ENCODE data around the gene SPATC1L. TPM values are rescaled to one million over a fixed set of nuclear protein-coding genes. Genes with fewer than 3 reads are reported as not detected.

Gene SPATC1L
- total RNA-seq, 4 donors from 2014 or later: 1.3 to 22.0 (median 7.0) TPM

DNA sequence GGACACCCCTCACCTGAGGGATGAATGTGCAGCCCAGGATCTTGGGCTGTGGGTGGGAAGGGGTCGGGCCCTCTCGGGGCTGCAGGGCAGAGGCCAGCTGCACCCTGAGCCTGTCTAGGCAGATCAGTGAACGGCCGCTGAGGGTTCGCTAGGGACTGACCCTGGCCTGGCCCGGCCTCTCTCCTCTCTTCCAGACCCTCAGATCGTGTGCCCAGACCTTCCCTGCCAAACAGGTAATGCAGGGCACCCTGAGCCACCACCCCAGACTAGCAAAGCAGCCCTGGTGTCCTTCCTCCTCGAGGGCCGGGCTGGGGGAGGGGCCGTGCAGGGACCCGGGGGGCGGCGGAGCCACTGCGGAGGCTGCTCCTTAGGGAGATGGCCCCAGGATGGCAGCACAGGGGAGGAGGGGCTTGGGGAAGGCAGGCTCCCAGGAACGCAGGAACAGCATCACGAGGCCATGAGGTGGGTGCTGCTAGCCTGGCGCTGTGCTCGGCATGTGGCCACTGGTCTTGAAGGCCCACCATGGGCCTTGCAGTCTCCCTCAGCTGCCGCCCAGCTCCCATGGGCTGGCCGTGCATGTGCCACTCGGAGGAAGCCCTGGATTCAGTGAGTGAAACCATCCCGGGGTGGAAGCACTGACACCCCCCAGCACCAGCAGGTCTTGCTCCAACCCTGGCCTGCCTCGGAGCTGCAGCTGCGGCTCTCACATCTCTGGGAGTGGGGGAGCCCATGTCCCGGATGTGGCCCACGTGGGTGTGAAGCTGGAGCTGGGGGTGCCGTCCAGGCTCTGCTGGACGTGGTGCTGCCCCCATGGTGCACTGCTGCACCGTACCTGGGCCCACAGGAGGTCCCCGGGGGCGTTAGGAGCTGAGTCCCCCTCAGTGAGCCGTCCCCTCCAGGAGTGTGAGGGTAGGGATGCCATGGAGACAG lies 57.7 kb downstream of the SPATC1L start:
- Histone ChIP-seq H3K27me3 (no peaks in the 10 kb centered on the region), H3K4me3 (no peak overlapping the region), H3K9me3 (no peaks in the 10 kb centered on the region), H3K36me3 (peaks cover 65 to 84% (median 78%) of the 10 kb centered on the region in 4 donors), H3K27ac (replicated peaks in 1 of 4) (peak overlapping the region in 2 of 4 donors; percentile 20 to 63), H3K4me1 (peaks cover 0 to 33% (median 21%) of the 10 kb centered on the region in 4 donors)
- 73% methylated on average over 11 of the region's 32 CpGs for WGBS
- intact Hi-C loops (cut with DNase I): no loop called here
- TF ChIP-seq EP300 (IDR thresholded peaks at IDR 0.05) (no peak), POLR2A (IDR thresholded peaks at IDR 0.05; ENCODE audit: low read depth) (no peak), POLR2AphosphoS5 (IDR thresholded peaks at IDR 0.05) (no peak)
- TF ChIP-seq, protein P1, sequence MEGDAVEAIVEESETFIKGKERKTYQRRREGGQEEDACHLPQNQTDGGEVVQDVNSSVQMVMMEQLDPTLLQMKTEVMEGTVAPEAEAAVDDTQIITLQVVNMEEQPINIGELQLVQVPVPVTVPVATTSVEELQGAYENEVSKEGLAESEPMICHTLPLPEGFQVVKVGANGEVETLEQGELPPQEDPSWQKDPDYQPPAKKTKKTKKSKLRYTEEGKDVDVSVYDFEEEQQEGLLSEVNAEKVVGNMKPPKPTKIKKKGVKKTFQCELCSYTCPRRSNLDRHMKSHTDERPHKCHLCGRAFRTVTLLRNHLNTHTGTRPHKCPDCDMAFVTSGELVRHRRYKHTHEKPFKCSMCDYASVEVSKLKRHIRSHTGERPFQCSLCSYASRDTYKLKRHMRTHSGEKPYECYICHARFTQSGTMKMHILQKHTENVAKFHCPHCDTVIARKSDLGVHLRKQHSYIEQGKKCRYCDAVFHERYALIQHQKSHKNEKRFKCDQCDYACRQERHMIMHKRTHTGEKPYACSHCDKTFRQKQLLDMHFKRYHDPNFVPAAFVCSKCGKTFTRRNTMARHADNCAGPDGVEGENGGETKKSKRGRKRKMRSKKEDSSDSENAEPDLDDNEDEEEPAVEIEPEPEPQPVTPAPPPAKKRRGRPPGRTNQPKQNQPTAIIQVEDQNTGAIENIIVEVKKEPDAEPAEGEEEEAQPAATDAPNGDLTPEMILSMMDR (IDR thresholded peaks at IDR 0.05): no peak
- DNase-seq (ENCODE audit: extremely low spot score): no peak

DNA sequence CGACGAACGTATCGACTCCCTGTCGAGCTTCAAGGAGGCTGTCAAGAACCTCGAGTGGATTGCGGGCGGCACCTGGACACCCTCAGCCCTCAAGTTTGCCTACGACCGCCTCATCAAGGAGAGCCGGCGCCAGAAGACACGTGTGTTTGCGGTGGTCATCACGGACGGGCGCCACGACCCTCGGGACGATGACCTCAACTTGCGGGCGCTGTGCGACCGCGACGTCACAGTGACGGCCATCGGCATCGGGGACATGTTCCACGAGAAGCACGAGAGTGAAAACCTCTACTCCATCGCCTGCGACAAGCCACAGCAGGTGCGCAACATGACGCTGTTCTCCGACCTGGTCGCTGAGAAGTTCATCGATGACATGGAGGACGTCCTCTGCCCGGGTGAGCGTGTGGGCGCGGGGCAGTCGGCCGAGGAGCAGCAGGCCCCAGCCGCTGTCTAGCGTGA lies 58.4 kb downstream of the SPATC1L start:
- H3K4me3 ChIP-seq: no peak overlapping the region
- 92% methylated on average over 35 of the region's 47 CpGs for WGBS
- H3K27ac ChIP-seq (replicated peaks in 1 of 4): peak overlapping the region in 1 of 4 donors; percentile 20
- no peaks in the 10 kb centered on the region for H3K27me3 ChIP-seq
- intact Hi-C loops (cut with DNase I): no loop called here
- no peaks in the 10 kb centered on the region for H3K9me3 ChIP-seq
- peaks cover 72 to 91% (median 85%) of the 10 kb centered on the region in 4 donors for H3K36me3 ChIP-seq
- peaks cover 0 to 33% (median 18%) of the 10 kb centered on the region in 4 donors for H3K4me1 ChIP-seq
- TF ChIP-seq EP300 (IDR thresholded peaks at IDR 0.05): no peak
- peak in 1 of 2 donors; percentile 48 for TF ChIP-seq POLR2AphosphoS5 (IDR thresholded peaks at IDR 0.05)
- DNase-seq (ENCODE audit: extremely low spot score): no peak

DNA sequence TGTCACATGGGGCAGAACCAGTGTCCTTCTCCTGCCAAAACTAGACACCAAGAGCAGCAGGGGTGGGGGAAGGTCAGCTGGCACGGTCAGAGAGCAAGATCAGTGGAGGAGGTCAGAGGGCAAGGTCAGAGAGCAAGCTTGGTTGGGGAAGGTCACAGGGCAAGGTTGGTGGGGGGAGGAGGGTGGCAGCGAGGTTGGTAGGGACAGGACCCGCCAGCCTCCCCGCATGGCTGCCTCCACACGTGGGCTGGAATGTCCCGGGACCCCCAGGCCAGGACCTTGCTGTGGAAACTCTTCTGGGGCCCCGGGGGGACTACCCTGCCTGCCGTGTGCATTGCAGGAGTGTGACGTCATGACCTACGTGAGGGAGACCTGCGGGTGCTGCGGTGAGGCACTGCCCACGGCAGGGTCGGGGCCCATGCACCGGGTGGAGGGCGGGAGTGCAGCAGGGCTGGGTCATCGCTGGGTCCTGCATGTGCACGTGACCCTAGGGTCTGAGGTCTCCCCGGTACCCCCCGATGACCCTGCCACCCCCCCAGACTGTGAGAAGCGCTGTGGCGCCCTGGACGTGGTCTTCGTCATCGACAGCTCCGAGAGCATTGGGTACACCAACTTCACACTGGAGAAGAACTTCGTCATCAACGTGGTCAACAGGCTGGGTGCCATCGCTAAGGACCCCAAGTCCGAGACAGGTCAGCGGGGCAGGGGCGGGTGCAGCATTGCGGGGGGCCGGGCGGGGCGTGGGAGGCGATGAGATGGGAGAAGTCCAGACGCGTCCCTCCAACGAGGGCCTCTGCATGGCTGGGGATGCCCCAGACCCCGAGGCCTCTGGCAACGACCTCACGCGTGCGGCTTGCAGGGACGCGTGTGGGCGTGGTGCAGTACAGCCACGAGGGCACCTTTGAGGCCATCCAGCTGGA lies 59.1 kb downstream of the SPATC1L start:
- intact Hi-C loops (cut with DNase I): no loop called here
- H3K36me3 ChIP-seq: peaks cover 78 to 97% (median 92%) of the 10 kb centered on the region in 4 donors
- H3K4me1 ChIP-seq: peaks cover 0 to 33% (median 18%) of the 10 kb centered on the region in 4 donors
- TF ChIP-seq POLR2A (IDR thresholded peaks at IDR 0.05; ENCODE audit: low read depth): no peak
- peak in 1 of 2 donors; percentile 21 for TF ChIP-seq POLR2AphosphoS5 (IDR thresholded peaks at IDR 0.05)
- no peak for TF ChIP-seq EP300 (IDR thresholded peaks at IDR 0.05)
- TF ChIP-seq, protein P1 (IDR thresholded peaks at IDR 0.05): no peak
- no peak for DNase-seq (ENCODE audit: extremely low spot score)
- no peaks in the 10 kb centered on the region for H3K9me3 ChIP-seq
- peak overlapping the region in 2 of 4 donors; percentile 23 to 53 for H3K27ac ChIP-seq (replicated peaks in 1 of 4)
- no peaks in the 10 kb centered on the region for H3K27me3 ChIP-seq
- WGBS: 95% methylated on average over 14 of the region's 49 CpGs
- H3K4me3 ChIP-seq: no peak overlapping the region

DNA sequence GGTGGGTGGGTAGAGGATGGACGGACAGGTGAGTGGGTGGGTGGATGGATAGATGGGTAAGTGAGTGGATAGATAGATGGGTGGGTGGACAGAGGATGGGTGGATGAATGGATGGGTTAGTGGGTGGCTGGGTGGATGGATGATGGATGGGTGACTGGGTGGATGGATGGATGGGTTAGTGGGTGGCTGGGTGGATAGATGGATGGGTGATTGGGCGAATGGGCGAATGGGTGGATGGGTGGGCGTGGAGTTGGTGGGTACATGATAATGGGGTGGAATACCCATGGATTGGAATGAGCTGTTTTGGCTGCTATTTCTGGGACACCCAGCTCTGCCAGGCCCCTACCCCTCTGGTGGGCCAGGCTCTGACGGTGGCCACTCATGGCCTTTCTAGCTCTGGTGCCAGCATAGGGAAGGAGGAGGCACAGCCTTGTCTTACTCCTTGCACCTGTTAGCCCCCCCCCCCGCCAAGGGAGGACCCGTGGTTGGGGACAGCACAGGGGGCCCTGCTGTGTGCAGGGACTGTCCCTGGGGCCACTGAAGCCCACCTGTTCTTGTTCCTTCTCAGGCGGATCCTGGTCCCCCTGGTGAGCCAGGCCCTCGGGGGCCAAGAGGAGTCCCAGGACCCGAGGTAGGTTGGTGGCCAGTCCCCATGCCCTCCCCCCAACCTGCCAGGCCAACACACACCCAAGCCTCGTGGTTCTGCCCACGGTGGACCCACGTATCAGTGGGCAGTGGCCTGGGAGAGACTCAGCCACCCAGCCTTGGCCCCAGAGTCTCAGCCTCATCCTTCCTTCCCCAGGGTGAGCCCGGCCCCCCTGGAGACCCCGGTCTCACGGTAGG lies 60.0 kb downstream of the SPATC1L start:
- Histone ChIP-seq H3K9me3 (no peaks in the 10 kb centered on the region), H3K27ac (replicated peaks in 1 of 4) (peak overlapping the region in 2 of 4 donors; percentile 23 to 53), H3K4me3 (no peak overlapping the region), H3K36me3 (peaks cover 83 to 100% (median 95%) of the 10 kb centered on the region in 4 donors), H3K27me3 (no peaks in the 10 kb centered on the region), H3K4me1 (peaks cover 0 to 33% (median 18%) of the 10 kb centered on the region in 4 donors)
- 83% methylated on average over 8 of the region's 16 CpGs for WGBS
- no peak for DNase-seq (ENCODE audit: extremely low spot score)
- TF ChIP-seq EP300 (IDR thresholded peaks at IDR 0.05) (no peak), POLR2A (IDR thresholded peaks at IDR 0.05; ENCODE audit: low read depth) (no peak), POLR2AphosphoS5 (IDR thresholded peaks at IDR 0.05) (no peak)
- TF ChIP-seq, protein P1 (IDR thresholded peaks at IDR 0.05): no peak
- intact Hi-C loops (cut with DNase I): no loop called here
